ENCODE data around the gene C14orf93. TPM values are rescaled to one million over a fixed set of nuclear protein-coding genes. Genes with fewer than 3 reads are reported as not detected.
A peak's percentile ranks its signal among the peaks of the same experiment; 100 is the strongest.

Gene C14orf93
- total RNA-seq, result 5.5 and 7.2 TPM in 2 replicates
- 7.4 TPM for polyA plus RNA-seq (2012)

- DNase-seq (ENCODE audit: low read depth), result peak; percentile 68
Measured at GRCh38 chr14:23009939-23010726, at the start of gene C14orf93. Gene C14orf93 (minus strand): TSS chr14:23010143. CDS start chr14:22999023, 11,120 bp downstream.

GRCh38 chr14:23058654-23059504, 48.9 kb upstream of the C14orf93 start:
- no peak for DNase-seq (ENCODE audit: low read depth)

- peak; percentile 86 for DNase-seq (ENCODE audit: low read depth)
Measured at GRCh38 chr14:23057757-23058653, 48.1 kb upstream of the C14orf93 start.

- DNase-seq (ENCODE audit: low read depth), result peak; percentile 59
Measured at GRCh38 chr14:23056956-23057756, 47.2 kb upstream of the C14orf93 start, which contains the start of gene CDH24. Gene CDH24 (minus strand): TSS chr14:23057520. CDS start chr14:23055733, 1,787 bp downstream.

GRCh38 chr14:23056145-23056955, 46.4 kb upstream of the C14orf93 start:
- DNase-seq (ENCODE audit: low read depth), result peak; percentile 80

- DNase-seq (ENCODE audit: low read depth), result no peak
Measured at GRCh38 chr14:23055621-23056144, 45.7 kb upstream of the C14orf93 start.

- DNase-seq (ENCODE audit: low read depth), result no peak
Measured at GRCh38 chr14:23055147-23055550, 45.2 kb upstream of the C14orf93 start.

- no peak for DNase-seq (ENCODE audit: low read depth)
Measured at GRCh38 chr14:23054000-23054811, 44.3 kb upstream of the C14orf93 start.

- no peak for DNase-seq (ENCODE audit: low read depth)
Measured at GRCh38 chr14:23053426-23053825, 43.5 kb upstream of the C14orf93 start.

- DNase-seq (ENCODE audit: low read depth), result no peak
Measured at GRCh38 chr14:23052671-23053070, 42.7 kb upstream of the C14orf93 start.

- no peak for DNase-seq (ENCODE audit: low read depth)
Measured at GRCh38 chr14:23052182-23052623, 42.3 kb upstream of the C14orf93 start.

- no peak for DNase-seq (ENCODE audit: low read depth)
Measured at GRCh38 chr14:23051141-23052057, 41.5 kb upstream of the C14orf93 start.

GRCh38 chr14:23049011-23049410, 39.1 kb upstream of the C14orf93 start:
- no peak for DNase-seq (ENCODE audit: low read depth)

- DNase-seq (ENCODE audit: low read depth), result no peak
Measured at GRCh38 chr14:23047751-23048693, 38.1 kb upstream of the C14orf93 start.

- DNase-seq (ENCODE audit: low read depth), result no peak
Measured at GRCh38 chr14:23047034-23047634, 37.2 kb upstream of the C14orf93 start.

Data from myocyte (in vitro differentiated cells).